Measurements from ENCODE around the gene HIGD1B. TPM values are rescaled to one million over a fixed set of nuclear protein-coding genes. Genes with fewer than 3 reads are reported as not detected.

Gene HIGD1B
- total RNA-seq, 2 experiments from 2014 or later: not detected

DNA sequence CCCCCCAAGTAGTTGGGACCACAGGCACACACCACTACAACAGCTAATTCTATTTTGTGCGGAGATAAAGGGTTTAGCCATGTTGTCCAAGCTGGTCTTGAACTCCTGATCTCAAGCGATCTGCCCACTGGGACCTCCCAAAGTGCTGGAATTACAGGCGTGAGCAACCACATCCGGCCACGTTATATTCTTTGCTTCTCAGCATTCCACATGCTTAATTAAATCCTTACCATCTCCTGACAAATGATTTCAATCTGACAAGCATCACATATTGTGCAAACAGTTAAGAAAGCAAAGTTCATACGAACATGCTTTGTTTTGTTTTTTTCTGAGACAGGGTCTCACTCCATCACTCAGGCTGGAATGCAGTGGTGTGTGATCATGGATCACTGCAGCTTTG lies 18.2 kb downstream of the HIGD1B start:
- H3K4me2 ChIP-seq (ENCODE audit: low read length): no peak overlapping the region
- H3K36me3 ChIP-seq (ENCODE audit: insufficient read depth, low read length): peaks cover 95% of the 10 kb centered on the region
- no peak overlapping the region for H2AFZ ChIP-seq (ENCODE audit: low read length)
- H4K20me1 ChIP-seq (ENCODE audit: insufficient read depth, low read length): no peaks in the 10 kb centered on the region
- no peaks in the 10 kb centered on the region for H3K79me2 ChIP-seq (ENCODE audit: insufficient read depth, low read depth, low read length)
- POLR2A ChIA-PET: no interaction called here
- H3K9me2 ChIP-seq (ENCODE audit: insufficient read depth, low read length): no peaks in the 10 kb centered on the region
- H3K4me3 ChIP-seq (ENCODE audit: low read depth, low read length, poor library complexity, severe bottlenecking): no peak overlapping the region
- no peak for TF ChIP-seq EZH2phosphoT487 (IDR thresholded peaks at IDR 0.05; ENCODE audit: borderline replicate concordance, low read depth, low read length)
- TF ChIP-seq, protein P1, sequence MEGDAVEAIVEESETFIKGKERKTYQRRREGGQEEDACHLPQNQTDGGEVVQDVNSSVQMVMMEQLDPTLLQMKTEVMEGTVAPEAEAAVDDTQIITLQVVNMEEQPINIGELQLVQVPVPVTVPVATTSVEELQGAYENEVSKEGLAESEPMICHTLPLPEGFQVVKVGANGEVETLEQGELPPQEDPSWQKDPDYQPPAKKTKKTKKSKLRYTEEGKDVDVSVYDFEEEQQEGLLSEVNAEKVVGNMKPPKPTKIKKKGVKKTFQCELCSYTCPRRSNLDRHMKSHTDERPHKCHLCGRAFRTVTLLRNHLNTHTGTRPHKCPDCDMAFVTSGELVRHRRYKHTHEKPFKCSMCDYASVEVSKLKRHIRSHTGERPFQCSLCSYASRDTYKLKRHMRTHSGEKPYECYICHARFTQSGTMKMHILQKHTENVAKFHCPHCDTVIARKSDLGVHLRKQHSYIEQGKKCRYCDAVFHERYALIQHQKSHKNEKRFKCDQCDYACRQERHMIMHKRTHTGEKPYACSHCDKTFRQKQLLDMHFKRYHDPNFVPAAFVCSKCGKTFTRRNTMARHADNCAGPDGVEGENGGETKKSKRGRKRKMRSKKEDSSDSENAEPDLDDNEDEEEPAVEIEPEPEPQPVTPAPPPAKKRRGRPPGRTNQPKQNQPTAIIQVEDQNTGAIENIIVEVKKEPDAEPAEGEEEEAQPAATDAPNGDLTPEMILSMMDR (conservative IDR thresholded peaks at IDR 0.05; ENCODE audit: low read length): no peak
- intact Hi-C loops (cut with micrococcal nuclease; ENCODE audit: unreplicated experiment): loop anchor here (1.0 kb wide), 2 partner anchors 87 to 91 kb away; no protein-coding TSS in a partner anchor
- H3K4me1 ChIP-seq (ENCODE audit: insufficient read depth, low read length, poor library complexity, severe bottlenecking): no peaks in the 10 kb centered on the region
- H3K9me3 ChIP-seq (ENCODE audit: low read length): no peaks in the 10 kb centered on the region
- DNase-seq (ENCODE audit: low spot score): no peak
- H3K27ac ChIP-seq (ENCODE audit: low read depth, low read length, poor library complexity, severe bottlenecking): no peak overlapping the region
- no TSS peak for BruUV-seq (replicated peaks)
- CTCF ChIA-PET (ENCODE audit: unreplicated experiment): no interaction called here

DNA sequence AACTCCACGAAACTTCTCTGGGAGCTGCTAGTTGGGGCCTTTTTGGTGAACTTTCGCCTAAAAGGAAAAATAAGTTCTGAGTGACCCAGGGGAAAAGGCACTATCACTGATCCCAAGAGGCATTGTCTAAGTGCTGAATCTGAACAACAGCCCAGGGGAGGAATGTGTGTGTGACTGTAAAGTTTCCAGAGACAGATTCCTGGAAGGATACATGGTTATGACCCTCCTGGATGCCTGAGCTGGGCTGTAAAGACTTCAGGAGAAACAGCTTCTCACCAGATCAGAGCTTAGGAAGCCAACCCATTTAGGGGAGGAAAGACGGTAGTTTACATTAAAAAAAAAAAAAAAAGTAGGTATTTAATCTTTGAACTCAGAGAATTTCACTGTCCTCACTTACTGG lies 20.2 kb downstream of the HIGD1B start:
- ChIA-PET POLR2A (interaction anchor here (0.6 kb wide), 1 partner anchor 36 kb away, joined by 3 read pairs; no protein-coding TSS in a partner anchor), CTCF (ENCODE audit: unreplicated experiment) (interaction anchor here (0.5 kb wide), 1 partner anchor 240 kb away, joined by 4 read pairs; no protein-coding TSS in a partner anchor)
- no peaks in the 10 kb centered on the region for H4K20me1 ChIP-seq (ENCODE audit: insufficient read depth, low read length)
- no peak overlapping the region for H3K4me2 ChIP-seq (ENCODE audit: low read length)
- no peak overlapping the region for H3K27ac ChIP-seq (ENCODE audit: low read depth, low read length, poor library complexity, severe bottlenecking)
- TF ChIP-seq, protein P1 (conservative IDR thresholded peaks at IDR 0.05; ENCODE audit: low read length): no peak
- no peak for TF ChIP-seq EZH2phosphoT487 (IDR thresholded peaks at IDR 0.05; ENCODE audit: borderline replicate concordance, low read depth, low read length)
- H3K36me3 ChIP-seq (ENCODE audit: insufficient read depth, low read length): peaks cover 97% of the 10 kb centered on the region
- H3K79me2 ChIP-seq (ENCODE audit: insufficient read depth, low read depth, low read length): no peaks in the 10 kb centered on the region
- H2AFZ ChIP-seq (ENCODE audit: low read length): no peak overlapping the region
- no peaks in the 10 kb centered on the region for H3K4me1 ChIP-seq (ENCODE audit: insufficient read depth, low read length, poor library complexity, severe bottlenecking)
- BruUV-seq (replicated peaks): no TSS peak
- H3K9me3 ChIP-seq (ENCODE audit: low read length): no peaks in the 10 kb centered on the region
- H3K9me2 ChIP-seq (ENCODE audit: insufficient read depth, low read length): no peaks in the 10 kb centered on the region
- intact Hi-C loops (cut with micrococcal nuclease; ENCODE audit: unreplicated experiment): no loop called here
- no peak overlapping the region for H3K4me3 ChIP-seq (ENCODE audit: low read depth, low read length, poor library complexity, severe bottlenecking)
- no peak for DNase-seq (ENCODE audit: low spot score)

DNA sequence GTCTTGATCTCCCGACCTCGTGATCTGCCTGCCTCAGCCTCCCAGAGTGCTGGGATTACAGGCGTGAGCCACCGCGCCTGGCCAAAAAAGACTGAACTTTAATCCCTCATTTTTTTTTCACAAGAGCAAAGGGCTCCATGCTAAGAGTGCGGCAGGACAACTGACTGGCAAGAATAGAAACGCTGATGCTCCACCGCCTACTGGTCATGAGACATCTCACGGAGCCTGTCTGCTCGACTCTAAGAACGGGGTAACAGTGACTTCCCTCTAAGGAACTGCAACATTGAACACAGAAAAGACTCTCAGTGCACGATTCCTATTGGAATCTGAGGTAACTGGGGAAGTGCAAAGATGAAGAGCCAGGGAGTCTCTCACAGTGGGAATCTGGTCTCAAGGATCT lies 23.9 kb downstream of the HIGD1B start:
- Histone ChIP-seq H3K36me3 (ENCODE audit: insufficient read depth, low read length) (peaks cover 89% of the 10 kb centered on the region), H3K4me2 (ENCODE audit: low read length) (no peak overlapping the region), H3K4me1 (ENCODE audit: insufficient read depth, low read length, poor library complexity, severe bottlenecking) (no peaks in the 10 kb centered on the region), H3K9me3 (ENCODE audit: low read length) (no peaks in the 10 kb centered on the region), H2AFZ (ENCODE audit: low read length) (no peak overlapping the region), H3K27ac (ENCODE audit: low read depth, low read length, poor library complexity, severe bottlenecking) (no peak overlapping the region), H4K20me1 (ENCODE audit: insufficient read depth, low read length) (no peaks in the 10 kb centered on the region), H3K79me2 (ENCODE audit: insufficient read depth, low read depth, low read length) (no peaks in the 10 kb centered on the region), H3K4me3 (ENCODE audit: low read depth, low read length, poor library complexity, severe bottlenecking) (no peak overlapping the region), H3K9me2 (ENCODE audit: insufficient read depth, low read length) (no peaks in the 10 kb centered on the region)
- no TSS peak for BruUV-seq (replicated peaks)
- POLR2A ChIA-PET: interaction anchor here (0.6 kb wide), 1 partner anchor 116 kb away, joined by 3 read pairs; no protein-coding TSS in a partner anchor
- DNase-seq (ENCODE audit: low spot score): no peak
- intact Hi-C loops (cut with micrococcal nuclease; ENCODE audit: unreplicated experiment): no loop called here
- CTCF ChIA-PET (ENCODE audit: unreplicated experiment): no interaction called here
- no peak for TF ChIP-seq EZH2phosphoT487 (IDR thresholded peaks at IDR 0.05; ENCODE audit: borderline replicate concordance, low read depth, low read length)
- TF ChIP-seq, protein P1 (conservative IDR thresholded peaks at IDR 0.05; ENCODE audit: low read length): no peak

All from OCI-LY7 (cell line).